A172 (cell line): ENCODE measurements around the gene DOCK3. TPM values are rescaled to one million over a fixed set of nuclear protein-coding genes. Genes with fewer than 3 reads are reported as not detected.

Experiments
- DNase-seq: peaks from one replicate; pipeline ENCODE4 v3.0.0-alpha.2; 2015; ENCODE audit warnings: low spot score
- total RNA-seq: library from RNA; depleted of rRNA; stranded (reverse); fragments of >200 nt; shearing (Covaris generic); gene quantifications from 2 replicates; pipeline ENCODE4 v1.2.3, GENCODE V29; 2014; rRNA removed

DOCK3 gene, protein sequence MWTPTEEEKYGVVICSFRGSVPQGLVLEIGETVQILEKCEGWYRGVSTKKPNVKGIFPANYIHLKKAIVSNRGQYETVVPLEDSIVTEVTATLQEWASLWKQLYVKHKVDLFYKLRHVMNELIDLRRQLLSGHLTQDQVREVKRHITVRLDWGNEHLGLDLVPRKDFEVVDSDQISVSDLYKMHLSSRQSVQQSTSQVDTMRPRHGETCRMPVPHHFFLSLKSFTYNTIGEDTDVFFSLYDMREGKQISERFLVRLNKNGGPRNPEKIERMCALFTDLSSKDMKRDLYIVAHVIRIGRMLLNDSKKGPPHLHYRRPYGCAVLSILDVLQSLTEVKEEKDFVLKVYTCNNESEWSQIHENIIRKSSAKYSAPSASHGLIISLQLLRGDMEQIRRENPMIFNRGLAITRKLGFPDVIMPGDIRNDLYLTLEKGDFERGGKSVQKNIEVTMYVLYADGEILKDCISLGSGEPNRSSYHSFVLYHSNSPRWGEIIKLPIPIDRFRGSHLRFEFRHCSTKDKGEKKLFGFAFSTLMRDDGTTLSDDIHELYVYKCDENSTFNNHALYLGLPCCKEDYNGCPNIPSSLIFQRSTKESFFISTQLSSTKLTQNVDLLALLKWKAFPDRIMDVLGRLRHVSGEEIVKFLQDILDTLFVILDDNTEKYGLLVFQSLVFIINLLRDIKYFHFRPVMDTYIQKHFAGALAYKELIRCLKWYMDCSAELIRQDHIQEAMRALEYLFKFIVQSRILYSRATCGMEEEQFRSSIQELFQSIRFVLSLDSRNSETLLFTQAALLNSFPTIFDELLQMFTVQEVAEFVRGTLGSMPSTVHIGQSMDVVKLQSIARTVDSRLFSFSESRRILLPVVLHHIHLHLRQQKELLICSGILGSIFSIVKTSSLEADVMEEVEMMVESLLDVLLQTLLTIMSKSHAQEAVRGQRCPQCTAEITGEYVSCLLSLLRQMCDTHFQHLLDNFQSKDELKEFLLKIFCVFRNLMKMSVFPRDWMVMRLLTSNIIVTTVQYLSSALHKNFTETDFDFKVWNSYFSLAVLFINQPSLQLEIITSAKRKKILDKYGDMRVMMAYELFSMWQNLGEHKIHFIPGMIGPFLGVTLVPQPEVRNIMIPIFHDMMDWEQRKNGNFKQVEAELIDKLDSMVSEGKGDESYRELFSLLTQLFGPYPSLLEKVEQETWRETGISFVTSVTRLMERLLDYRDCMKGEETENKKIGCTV (N-terminal part only)
- 1.4 TPM in 2 replicates for total RNA-seq

DNA sequence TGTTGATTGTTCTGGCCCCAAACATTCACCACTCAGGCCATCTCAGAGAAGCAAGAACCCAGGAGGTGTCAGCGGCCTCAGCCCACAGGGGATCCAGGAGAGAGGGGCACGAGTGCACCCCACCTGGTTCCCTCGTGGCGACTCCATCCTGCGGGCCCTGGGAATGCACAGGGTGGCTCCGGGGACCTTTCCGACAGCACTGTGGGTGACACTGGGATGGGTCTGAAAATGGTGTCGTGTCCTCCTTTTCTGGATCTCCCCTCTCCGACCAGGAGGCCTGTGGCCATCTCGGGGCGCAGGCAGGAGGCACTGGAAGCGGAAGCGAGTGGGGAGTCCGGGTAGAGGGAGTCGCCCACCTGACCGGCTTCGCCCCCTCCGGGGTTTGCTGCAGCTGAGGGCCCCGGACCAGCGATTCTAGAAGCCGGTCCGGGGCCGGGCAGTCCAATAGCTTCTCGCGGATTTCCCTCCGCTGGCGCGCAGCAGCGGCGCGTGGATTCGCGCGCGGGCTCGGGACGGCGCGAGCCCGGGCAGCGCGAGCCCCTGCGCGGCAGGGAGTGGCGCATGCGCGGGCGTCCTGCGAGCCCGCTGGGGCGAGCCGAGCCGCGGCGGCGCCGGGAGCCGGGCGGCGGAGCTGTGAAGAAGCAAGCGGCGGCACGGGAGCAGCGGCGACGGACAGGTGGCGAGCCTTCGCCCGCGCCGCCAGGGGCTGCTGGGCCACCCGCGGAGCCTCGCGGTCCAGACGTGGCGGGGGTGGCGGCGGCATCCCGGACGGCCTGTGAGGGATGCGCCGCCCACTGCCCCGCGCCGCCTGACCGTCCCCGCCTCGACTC is at the start of gene DOCK3:
DOCK3 (plus strand) TSS at position 579 of the 830 bp plus-strand sequence. CDS start 337 bp downstream, outside the sequence.
- DNase-seq = no peak

- DNase-seq = no peak
Measured at GRCh38 chr3:50625231-50626182, 49.2 kb upstream of the DOCK3 start.

- DNase-seq = no peak
Measured at GRCh38 chr3:50626401-50626800, 48.3 kb upstream of the DOCK3 start.

- DNase-seq = peak; percentile 98
Measured at GRCh38 chr3:50627407-50628051, 47.2 kb upstream of the DOCK3 start.

- no peak for DNase-seq
Measured at GRCh38 chr3:50628601-50629000, 46.1 kb upstream of the DOCK3 start.

DNA sequence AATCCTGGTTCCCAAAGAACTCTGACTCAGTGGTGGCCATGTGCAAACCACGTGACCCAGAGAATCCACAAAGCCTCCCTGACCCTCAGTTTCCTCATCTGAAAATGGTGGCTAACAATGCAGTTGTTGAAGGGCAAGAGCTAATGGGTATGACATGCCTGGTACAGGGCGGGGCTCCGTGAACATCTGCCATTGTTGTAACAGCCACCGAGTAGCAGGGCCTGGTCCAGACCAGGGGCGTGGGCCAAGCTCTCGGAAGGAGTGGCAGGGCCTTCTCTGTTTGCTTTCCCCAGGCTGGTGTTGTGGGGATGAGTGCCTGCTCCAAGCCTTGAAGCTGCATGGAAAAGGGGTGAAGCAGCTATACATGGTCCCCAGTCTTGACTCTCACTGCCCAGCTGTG is 44.3 kb upstream of the DOCK3 start:
- DNase-seq = no peak

- DNase-seq = peak; percentile 74
Measured at GRCh38 chr3:50630877-50631276, 43.9 kb upstream of the DOCK3 start.

DNA sequence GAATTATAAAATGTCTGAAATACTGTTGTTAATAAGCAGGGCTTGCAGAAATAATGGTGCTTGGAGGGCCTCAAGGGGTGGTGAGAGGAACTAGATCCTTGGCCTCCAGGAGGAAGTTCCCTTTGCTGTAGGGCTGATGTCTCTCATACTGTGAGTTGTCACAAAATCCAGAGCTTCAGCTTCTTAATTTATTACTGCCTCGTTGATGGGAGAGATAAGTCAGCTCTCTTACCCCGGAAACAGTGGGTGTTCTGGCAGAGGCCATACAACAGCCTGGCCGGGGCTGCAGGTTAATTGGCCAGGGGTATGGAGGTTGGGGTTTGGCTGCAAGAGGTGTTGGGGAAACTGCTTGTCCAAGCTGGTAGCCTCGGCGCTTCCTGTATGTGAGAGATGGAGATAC is 42.3 kb upstream of the DOCK3 start:
- peak; percentile 49 for DNase-seq

DNA sequence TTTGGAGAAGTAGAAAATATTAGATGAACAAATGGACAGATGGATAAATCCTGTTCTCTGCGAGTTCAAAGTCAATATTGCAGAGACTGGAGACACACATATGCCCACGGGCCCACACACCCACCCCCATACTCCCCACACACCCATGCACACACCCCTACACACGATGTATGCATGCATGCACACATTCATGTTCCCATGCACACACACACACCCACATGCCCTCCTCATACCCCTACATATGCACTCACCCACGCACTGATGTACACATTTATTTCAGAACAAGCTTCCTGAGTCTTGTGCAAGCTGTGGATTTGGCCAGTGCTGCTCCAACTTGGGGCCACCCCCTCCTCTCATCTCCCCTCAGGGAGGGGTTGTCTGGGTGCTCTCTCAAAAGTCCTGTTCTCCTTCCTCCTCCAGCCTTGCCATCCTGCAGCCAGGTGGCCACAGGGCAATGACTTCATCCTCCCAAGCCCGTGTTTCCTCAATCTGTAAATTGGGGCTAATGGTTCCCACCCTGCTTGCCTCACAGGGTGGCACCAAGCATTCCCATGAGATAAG is 41.4 kb upstream of the DOCK3 start:
- no peak for DNase-seq

GRCh38 chr3:50635066-50635465 is 39.7 kb upstream of the DOCK3 start:
- no peak for DNase-seq

DNA sequence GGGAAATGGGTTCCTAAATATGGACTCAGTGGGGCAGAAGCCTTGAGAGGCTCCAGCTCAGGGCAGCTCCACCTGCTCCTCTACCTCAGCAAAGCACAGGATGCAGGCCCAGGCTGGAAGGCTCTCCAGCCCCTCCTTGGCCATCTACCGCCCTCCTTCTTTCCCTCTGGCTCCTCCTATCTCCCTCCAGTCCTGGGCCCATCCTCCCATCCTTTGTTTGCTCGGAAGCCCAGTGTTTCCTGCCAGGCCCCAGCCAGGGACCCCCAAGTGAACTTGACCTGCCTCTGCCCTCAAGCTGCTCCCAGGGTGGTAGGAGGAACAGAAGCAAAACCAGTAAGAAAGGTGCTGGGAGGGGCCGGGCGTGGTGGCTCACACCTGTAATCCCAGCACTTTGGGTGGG is 37.7 kb upstream of the DOCK3 start:
- no peak for DNase-seq

- no peak for DNase-seq
Measured at GRCh38 chr3:50637945-50638344, 36.8 kb upstream of the DOCK3 start.

DNA sequence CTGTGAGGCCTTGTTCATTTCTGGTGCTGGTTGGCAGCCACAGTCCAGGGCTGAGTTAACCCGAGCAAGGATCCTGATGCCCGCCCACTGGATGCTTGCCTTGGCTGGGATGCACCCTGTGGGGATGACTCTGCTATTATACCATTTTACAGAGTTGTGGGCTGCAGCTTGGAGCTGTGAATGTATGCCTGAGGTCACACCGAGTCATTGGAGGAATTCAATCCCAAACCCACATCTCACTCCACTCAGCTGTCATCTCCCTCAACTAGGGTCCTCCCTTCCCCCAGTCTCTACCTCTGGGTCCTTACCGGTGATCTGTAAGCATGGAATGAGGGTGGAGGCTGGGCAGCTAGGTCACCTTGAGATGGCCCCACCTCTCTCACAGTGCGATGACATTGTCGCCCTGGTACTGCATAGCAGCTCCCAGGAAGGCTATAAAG is 35.7 kb upstream of the DOCK3 start:
- peak; percentile 73 for DNase-seq

- no peak for DNase-seq
Measured at GRCh38 chr3:50642382-50642781, 32.3 kb upstream of the DOCK3 start.

- DNase-seq = no peak
Measured at GRCh38 chr3:50644561-50644960, 30.2 kb upstream of the DOCK3 start.

DNA sequence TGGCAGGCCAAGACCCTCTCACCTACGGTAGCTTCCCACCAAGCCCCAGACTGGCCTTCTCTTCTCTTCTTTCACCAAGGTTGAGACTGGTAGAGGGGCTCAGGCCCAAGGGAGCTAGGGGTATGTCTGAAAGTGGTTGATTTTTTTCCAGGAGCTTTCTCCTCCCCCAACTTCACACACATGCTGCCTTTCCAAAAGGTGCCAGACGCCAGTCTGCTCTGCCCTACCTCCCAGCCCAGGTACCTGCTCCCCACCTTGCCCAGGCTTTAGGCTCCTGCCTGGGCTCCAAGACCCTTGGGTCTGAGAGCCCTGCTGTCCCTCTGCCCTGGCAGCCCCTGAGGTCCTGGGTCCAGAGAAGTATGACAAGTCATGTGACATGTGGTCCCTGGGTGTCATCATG is 29.3 kb upstream of the DOCK3 start:
- no peak for DNase-seq

GRCh38 chr3:50648313-50648712 is 26.4 kb upstream of the DOCK3 start:
- no peak for DNase-seq

DNA sequence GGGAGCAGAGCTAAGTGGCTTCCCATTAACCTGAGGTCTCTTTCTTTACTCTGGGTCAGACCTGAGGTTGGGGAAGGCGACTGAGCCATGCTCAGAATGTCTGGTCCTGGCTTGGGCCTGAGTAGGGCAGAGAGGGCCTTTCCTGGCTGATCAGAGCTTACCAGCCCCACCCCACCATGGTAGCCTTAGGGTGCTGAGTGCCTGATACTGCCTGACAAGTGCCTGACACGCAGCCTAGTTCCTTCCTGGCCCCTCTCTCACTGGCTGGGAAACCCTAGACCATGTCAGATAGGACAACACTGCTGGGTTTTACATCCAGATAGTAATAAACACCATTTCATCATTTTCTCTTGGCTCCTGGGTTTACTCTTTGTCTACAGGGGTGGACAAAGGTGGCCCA is 25.8 kb upstream of the DOCK3 start:
- no peak for DNase-seq

- DNase-seq = no peak
Measured at GRCh38 chr3:50649451-50649931, 25.2 kb upstream of the DOCK3 start.
